Measurements from ENCODE around the gene ATAT1.

- TF ChIP-seq CTCF (IDR thresholded peaks at IDR 0.05) (no peak), EP300 (IDR thresholded peaks at IDR 0.05) (no peak)
Observed at GRCh38 chr6:30613251-30614043, 13.2 kb upstream of the ATAT1 start.
